HCT116 (cell line): Measurements from ENCODE around the gene OAS2. TPM values are rescaled to one million over a fixed set of nuclear protein-coding genes. Genes with fewer than 3 reads are reported as not detected.

Source experiments
- ATAC-seq: fragments of 200-7000 bp; cut with Tn5 transposase; 2 replicates; pipeline ENCODE4 v1.9.1; 2020; ENCODE audit warnings: mild to moderate bottlenecking, moderate library complexity
- BruUV-seq: library from RNA; stranded (reverse); fragments of 400-500 nt; replicated peaks from 2 replicates; lab custom pipeline; 2021; lab: Mats Ljungman, UMichigan
- CTCF ChIA-PET: fragments of 300-600 bp; sonication (Branson Sonifier 250); formaldehyde crosslinking; loops from one replicate; lab custom pipeline; 2021; ENCODE audit warnings: antibody characterized with exemption; lab: Charles Lee
- POLR2A ChIA-PET: fragments of 300-600, 350-600 bp; sonication (Branson Sonifier 250); formaldehyde crosslinking; loops from one replicate; lab custom pipeline; 2021; ENCODE audit warnings: antibody characterized with exemption; lab: Charles Lee
- RAD21 ChIA-PET, 2 experiments: fragments of 300-600 bp; sonication (Branson Sonifier 250); formaldehyde crosslinking; loops; one replicate each; lab custom pipeline; 2023; ENCODE audit warnings: low total read pairs in 2 of 2; ENCODE audit not compliant: uncharacterized antibody in 2 of 2, unreplicated experiment in 2 of 2, low non-redundant PET in 1 of 2; lab: Charles Lee
- DNase-seq: peaks from one replicate; pipeline ENCODE4 v3.0.0-alpha.2; 2010; ENCODE audit warnings: low read depth, low spot score
- H2AFZ ChIP-seq: fragments of 200-600 bp; shearing (Covaris generic), sonication (generic); 2 replicates; pipeline ENCODE4 v1.6.1; 2017; ENCODE audit warnings: low read depth, mixed run types, mixed read lengths, antibody characterized with exemption, low read length; ENCODE audit not compliant: poor library complexity, severe bottlenecking
- H3K27ac ChIP-seq: 2 replicates; pipeline ENCODE4 v1.5.1; 2012; ENCODE audit warnings: low read depth, low read length
- H3K27me3 ChIP-seq: fragments of 200-600 bp; sonication (generic); 2 replicates; pipeline ENCODE4 v1.6.1; 2016; ENCODE audit warnings: mixed run types, low read length, mixed read lengths; ENCODE audit not compliant: insufficient read depth
- H3K36me3 ChIP-seq, 2 experiments: fragments of 200-500 bp in 1 of 2; fragments of 200-600 bp in 1 of 2; sonication (Bioruptor generic) in 1 of 2; sonication (generic) in 1 of 2; 2 replicates each; pipeline versions ENCODE4 v1.5.1 to v1.6.1; 2014 to 2016; ENCODE audit warnings: low read length in 2 of 2, inconsistent platforms in 1 of 2, mixed read lengths in 1 of 2, mixed run types in 1 of 2; ENCODE audit not compliant: insufficient read depth in 2 of 2, control insufficient read depth in 1 of 2
- H3K4me1 ChIP-seq, 2 experiments: fragments of 200-600 bp in 1 of 2; sonication (generic) in 1 of 2; 2 replicates each; pipeline versions ENCODE4 v1.5.1 to v1.6.1; 2012 to 2017; ENCODE audit warnings: low read length in 2 of 2, inconsistent platforms in 1 of 2, mild to moderate bottlenecking in 1 of 2, mixed read lengths in 1 of 2, mixed run types in 1 of 2, moderate library complexity in 1 of 2; ENCODE audit not compliant: insufficient read depth in 2 of 2, control insufficient read depth in 1 of 2
- H3K4me2 ChIP-seq: fragments of 200-600 bp; sonication (generic); 2 replicates; pipeline ENCODE4 v1.6.1; 2017; ENCODE audit warnings: mixed run types, low read length, mixed read lengths
- H3K4me3 ChIP-seq, 2 experiments: fragments of 200-600 bp in 1 of 2; sonication (generic) in 1 of 2; replicated peaks in 1 of 2; 2 replicates each; pipeline ENCODE4 v1.5.1; 2011 to 2016; ENCODE audit warnings: low read length in 2 of 2, control low read depth in 1 of 2, low read depth in 1 of 2, mild to moderate bottlenecking in 1 of 2, mixed read lengths in 1 of 2, mixed run types in 1 of 2
- H3K79me2 ChIP-seq: fragments of 200-600 bp; sonication (generic); 2 replicates; pipeline ENCODE4 v1.6.1; 2017; ENCODE audit warnings: mild to moderate bottlenecking, mixed run types, low read length, moderate library complexity, mixed read lengths; ENCODE audit not compliant: insufficient read depth
- H3K9ac ChIP-seq: fragments of 200-600 bp; sonication (generic); 2 replicates; pipeline ENCODE4 v1.6.1; 2016; ENCODE audit warnings: low read length, mixed read lengths
- H3K9me2 ChIP-seq: fragments of 200-600 bp; sonication (generic), shearing (Covaris generic); 2 replicates; pipeline ENCODE4 v1.6.1; 2017; ENCODE audit warnings: mixed run types, mild to moderate bottlenecking, moderate library complexity; ENCODE audit not compliant: insufficient read depth
- H3K9me3 ChIP-seq, 2 experiments: fragments of 200-500 bp in 1 of 2; fragments of 200-600 bp in 1 of 2; sonication (Bioruptor generic) in 1 of 2; sonication (generic) in 1 of 2; 2 replicates each; pipeline ENCODE4 v1.6.1; 2014 to 2017; ENCODE audit warnings: low read length in 2 of 2, mixed read lengths in 2 of 2, inconsistent platforms in 1 of 2, low read depth in 1 of 2, mild to moderate bottlenecking in 1 of 2, mixed run types in 1 of 2, moderate library complexity in 1 of 2; ENCODE audit not compliant: control insufficient read depth in 1 of 2, insufficient read depth in 1 of 2
- H4K20me1 ChIP-seq: fragments of 200-600 bp; sonication (generic), shearing (Covaris generic); 2 replicates; pipeline ENCODE4 v1.6.1; 2017; ENCODE audit warnings: mixed run types, mild to moderate bottlenecking, moderate library complexity; ENCODE audit not compliant: insufficient read depth
- CBX3 ChIP-seq: IDR thresholded peaks from 2 replicates; pipeline ENCODE4 v1.6.1; 2012; ENCODE audit warnings: low read depth
- EZH2 ChIP-seq: fragments of 200-600 bp; sonication (generic); IDR thresholded peaks from 2 replicates; pipeline ENCODE4 v1.6.1; 2017; ENCODE audit warnings: antibody characterized with exemption, mixed run types
- REST ChIP-seq: IDR thresholded peaks from 2 replicates; pipeline ENCODE4 v1.6.1; 2012; ENCODE audit warnings: low read depth
- SP1 ChIP-seq: IDR thresholded peaks from 2 replicates; pipeline ENCODE4 v1.6.1; 2012; ENCODE audit warnings: low read depth
- TCF7L2 ChIP-seq: IDR thresholded peaks from 2 replicates; pipeline ENCODE4 v1.7.0; 2011; ENCODE audit warnings: borderline replicate concordance, inconsistent platforms; ENCODE audit not compliant: insufficient read depth, insufficient read length; ENCODE audit errors: extremely low read depth
- ZFX ChIP-seq: fragments of 450-650 bp; IDR thresholded peaks from 2 replicates; pipeline ENCODE4 v1.6.1; 2017
- intact Hi-C: fragments of 100-400 bp; cut with micrococcal nuclease; formaldehyde crosslinking; loops from 2 replicates; pipeline ENCODE4 v1.10.0; 2022
- total RNA-seq: library from RNA; stranded (reverse); gene quantifications from one replicate; pipeline ENCODE4 v1.2.1, GENCODE V29; 2021; ENCODE audit not compliant: unreplicated experiment
- TF ChIP-seq, protein P1 (sequence below): IDR thresholded peaks from 2 replicates; pipeline ENCODE4 v1.6.1; 2012
- TF ChIP-seq, protein P2 (sequence below): IDR thresholded peaks from 2 replicates; pipeline ENCODE4 v1.6.1; 2012

Gene OAS2
- total RNA-seq, 1 experiment from 2014 or later: 0.30 TPM

DNA sequence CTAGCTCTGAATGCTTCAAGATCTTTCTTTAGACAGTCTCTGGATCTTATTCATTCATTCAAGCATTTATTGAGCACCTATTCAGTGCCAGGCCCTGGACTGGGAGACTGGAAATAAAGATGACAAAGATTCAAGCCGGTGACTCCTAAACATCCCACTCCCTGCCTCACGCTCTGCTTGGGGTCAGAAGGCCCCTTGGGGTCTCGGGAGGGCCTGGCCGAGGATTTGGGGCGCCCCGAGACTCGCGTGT is 78.0 kb downstream of the OAS2 start:
- Histone ChIP-seq H3K9me3 (no peaks in the 10 kb centered on the region), H3K9ac (no peak overlapping the region), H2AFZ (no peak overlapping the region), H3K36me3 (no peaks in the 10 kb centered on the region), H3K4me3 (no peak overlapping the region), H4K20me1 (no peaks in the 10 kb centered on the region), H3K27ac (no peak overlapping the region), H3K4me1 (no peaks in the 10 kb centered on the region), H3K27me3 (peaks cover 11% of the 10 kb centered on the region; the same call in 1 of the 2 replicates), H3K9me2 (no peaks in the 10 kb centered on the region), H3K79me2 (no peaks in the 10 kb centered on the region), H3K4me2 (no peak overlapping the region)
- no TSS peak for BruUV-seq
- CTCF ChIA-PET: no interaction called here
- RAD21 ChIA-PET: no interaction called here
- intact Hi-C loops: no loop called here
- DNase-seq (no peak), ATAC-seq (no peak)
- POLR2A ChIA-PET: no interaction called here
- TF ChIP-seq EZH2 (no peak), REST (no peak)

GRCh38 chr12:113056631-113057488 is 78.5 kb downstream of the OAS2 start, which contains the start of gene DTX1:
Gene DTX1 (plus strand): TSS chr12:113056730. CDS start chr12:113058193, 1,463 bp downstream.
- ATAC-seq: no peak
- H3K4me2 ChIP-seq: no peak within 1 kb of the TSS
- no peak within 1 kb of the TSS for H3K4me3 ChIP-seq
- no peak for TF ChIP-seq ZFX
- TF ChIP-seq, protein P1, sequence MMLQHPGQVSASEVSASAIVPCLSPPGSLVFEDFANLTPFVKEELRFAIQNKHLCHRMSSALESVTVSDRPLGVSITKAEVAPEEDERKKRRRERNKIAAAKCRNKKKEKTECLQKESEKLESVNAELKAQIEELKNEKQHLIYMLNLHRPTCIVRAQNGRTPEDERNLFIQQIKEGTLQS: no peak
- no peak for TF ChIP-seq SP1
- TF ChIP-seq TCF7L2: no peak
- TF ChIP-seq EZH2: no peak
- TF ChIP-seq, protein P2, sequence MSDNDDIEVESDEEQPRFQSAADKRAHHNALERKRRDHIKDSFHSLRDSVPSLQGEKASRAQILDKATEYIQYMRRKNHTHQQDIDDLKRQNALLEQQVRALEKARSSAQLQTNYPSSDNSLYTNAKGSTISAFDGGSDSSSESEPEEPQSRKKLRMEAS: no peak
- TF ChIP-seq CBX3: no peak
- TF ChIP-seq, all 23 proteins: peak for 0
- Histone ChIP-seq H3K36me3 (no peaks in the 10 kb centered on the region), H3K4me1 (no peaks in the 10 kb centered on the region), H3K9me2 (no peaks in the 10 kb centered on the region), H2AFZ (no peak within 1 kb of the TSS), H3K9me3 (no peaks in the 10 kb centered on the region), H3K27me3 (peaks cover 11% of the 10 kb centered on the region; the same call in 1 of the 2 replicates), H3K9ac (no peak within 1 kb of the TSS), H3K27ac (no peak within 1 kb of the TSS), H4K20me1 (no peaks in the 10 kb centered on the region), H3K79me2 (no peaks in the 10 kb centered on the region)
- POLR2A ChIA-PET: no interaction called here
- intact Hi-C loops: no loop called here
- CTCF ChIA-PET: no interaction called here
- RAD21 ChIA-PET: no interaction called here
- no TSS peak for BruUV-seq
- DNase-seq: no peak
